Fibroblast of mammary gland (primary cell): ENCODE data around the gene TBC1D22A.

ENCODE experiments used
- DNase-seq: peaks from one replicate; pipeline ENCODE4 v3.0.0-alpha.2; 2010; ENCODE audit warnings: low read depth
- H3K4me3 ChIP-seq: 2 replicates; pipeline ENCODE4 v1.5.1; 2011; ENCODE audit warnings: low read depth, mild to moderate bottlenecking, low read length, moderate library complexity; ENCODE audit not compliant: control insufficient read depth
- TF ChIP-seq, protein P1 (sequence below): conservative IDR thresholded peaks from 2 replicates; pipeline ENCODE4 v1.5.1; 2011; ENCODE audit warnings: low read depth, low read length, inconsistent platforms; ENCODE audit not compliant: control insufficient read depth, insufficient read depth

TBC1D22A gene

DNA sequence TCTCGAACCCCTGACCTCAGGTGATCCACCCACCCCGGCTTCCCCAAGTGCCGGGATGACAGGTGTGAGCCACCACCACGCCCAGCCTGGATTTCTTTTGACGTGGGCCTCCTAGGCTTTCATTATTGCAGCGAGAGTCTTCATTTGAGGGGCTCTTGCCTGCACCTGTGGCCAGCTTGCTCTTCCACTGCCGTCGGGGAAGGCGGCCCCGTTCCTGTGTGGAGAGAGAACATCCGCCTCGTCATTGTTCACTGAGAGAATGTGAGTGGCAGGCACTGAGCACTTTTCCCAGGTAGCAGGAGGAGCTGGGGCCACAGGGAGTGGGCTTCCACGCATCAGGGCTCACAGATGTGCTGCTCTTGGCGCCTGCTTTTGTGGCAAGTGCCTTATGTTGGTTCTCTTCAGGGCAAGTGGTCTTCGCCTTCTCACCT, 365.0 kb downstream of the TBC1D22A start:
- TF ChIP-seq, protein P1, sequence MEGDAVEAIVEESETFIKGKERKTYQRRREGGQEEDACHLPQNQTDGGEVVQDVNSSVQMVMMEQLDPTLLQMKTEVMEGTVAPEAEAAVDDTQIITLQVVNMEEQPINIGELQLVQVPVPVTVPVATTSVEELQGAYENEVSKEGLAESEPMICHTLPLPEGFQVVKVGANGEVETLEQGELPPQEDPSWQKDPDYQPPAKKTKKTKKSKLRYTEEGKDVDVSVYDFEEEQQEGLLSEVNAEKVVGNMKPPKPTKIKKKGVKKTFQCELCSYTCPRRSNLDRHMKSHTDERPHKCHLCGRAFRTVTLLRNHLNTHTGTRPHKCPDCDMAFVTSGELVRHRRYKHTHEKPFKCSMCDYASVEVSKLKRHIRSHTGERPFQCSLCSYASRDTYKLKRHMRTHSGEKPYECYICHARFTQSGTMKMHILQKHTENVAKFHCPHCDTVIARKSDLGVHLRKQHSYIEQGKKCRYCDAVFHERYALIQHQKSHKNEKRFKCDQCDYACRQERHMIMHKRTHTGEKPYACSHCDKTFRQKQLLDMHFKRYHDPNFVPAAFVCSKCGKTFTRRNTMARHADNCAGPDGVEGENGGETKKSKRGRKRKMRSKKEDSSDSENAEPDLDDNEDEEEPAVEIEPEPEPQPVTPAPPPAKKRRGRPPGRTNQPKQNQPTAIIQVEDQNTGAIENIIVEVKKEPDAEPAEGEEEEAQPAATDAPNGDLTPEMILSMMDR, result no peak
- DNase-seq, result no peak
- no peak overlapping the region for H3K4me3 ChIP-seq

DNA sequence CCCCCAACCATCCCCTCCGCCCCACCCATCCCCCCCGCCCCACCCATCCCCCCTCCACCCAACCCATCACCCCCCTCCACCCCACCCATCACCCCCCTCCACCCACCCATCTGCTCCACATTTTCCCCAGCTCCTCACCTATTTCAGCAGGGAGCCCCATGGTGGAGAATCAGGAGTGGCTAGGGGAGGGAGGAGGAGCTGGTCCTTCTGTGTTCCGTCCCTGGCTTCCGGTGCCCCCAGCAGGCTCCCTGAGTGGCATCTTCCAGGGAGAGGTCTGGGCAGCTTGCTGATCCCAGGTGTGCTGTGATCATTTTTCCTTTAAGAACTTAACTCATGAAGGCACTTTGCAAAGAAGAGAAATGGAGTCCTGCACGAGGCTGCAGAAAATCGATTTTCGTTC, 365.8 kb downstream of the TBC1D22A start:
- H3K4me3 ChIP-seq, result no peak overlapping the region
- no peak for DNase-seq
- TF ChIP-seq, protein P1, result no peak

DNA sequence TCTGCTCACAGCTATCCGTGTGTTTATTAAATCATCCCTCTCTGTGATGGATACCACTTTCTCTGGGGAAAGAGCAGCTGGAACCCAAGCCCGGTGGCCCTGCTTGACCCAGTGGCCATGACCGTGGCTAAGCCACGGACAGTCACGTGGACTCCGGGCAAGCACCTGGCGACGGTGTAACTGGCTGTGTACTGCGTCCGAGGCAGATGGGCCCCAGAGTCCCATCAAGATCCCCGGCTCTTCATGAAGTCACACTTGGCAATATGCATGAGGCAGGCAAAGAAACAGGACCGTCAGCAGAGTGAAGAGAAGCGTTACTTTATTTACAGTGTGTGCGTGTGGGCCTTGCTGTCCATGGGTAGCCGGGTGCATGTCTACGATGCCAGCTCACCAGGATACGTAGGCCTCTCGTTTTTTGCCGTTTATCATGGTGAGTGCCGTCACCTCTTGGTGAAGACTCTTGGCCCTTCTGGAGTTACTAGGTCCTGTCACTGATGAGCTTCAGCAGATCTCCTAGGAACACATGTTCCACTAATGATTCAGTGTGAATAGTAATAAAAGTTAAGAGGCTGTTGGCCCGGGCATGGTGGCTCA, 366.3 kb downstream of the TBC1D22A start:
- no peak for DNase-seq

DNA sequence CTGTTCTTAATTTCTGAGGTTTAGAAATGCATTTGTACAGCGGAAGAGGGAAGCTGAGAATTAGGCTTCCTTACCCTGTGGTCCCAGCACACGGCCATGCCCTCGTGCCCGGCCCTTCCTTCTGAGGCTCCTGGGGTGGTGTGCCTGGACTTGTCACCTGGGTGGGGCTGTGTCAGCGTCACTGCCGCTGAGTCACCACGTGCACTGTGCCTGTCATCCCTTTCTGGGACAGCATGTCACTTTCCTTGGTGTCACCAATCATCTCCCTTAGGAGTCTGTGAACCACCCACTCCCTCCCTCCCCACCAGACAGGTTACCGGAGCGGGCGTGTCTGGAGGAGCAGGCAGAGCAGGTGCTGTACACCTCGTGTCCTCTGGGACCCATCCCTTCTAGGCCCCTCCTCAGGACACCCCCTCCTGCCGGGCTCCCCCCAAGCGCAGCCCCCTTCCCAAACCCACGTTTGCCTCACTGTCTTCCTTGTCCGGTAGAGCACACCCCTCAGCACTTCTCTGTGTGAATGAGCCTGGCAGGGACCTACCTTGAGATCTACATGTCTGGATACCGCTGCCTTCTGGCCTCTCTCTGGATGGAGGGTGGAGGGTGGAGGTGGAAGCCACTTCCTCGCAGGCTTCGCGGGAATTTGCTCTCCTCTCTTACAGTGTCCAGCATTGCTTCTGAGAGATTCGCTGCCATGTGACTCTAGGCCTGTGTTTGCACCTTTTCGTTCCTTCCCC, 367.6 kb downstream of the TBC1D22A start:
- DNase-seq, result no peak

More for the DNA sequence above, 366.3 kb downstream of the TBC1D22A start:
- no peak overlapping the region for H3K4me3 ChIP-seq
- TF ChIP-seq, protein P1, result no peak

DNA sequence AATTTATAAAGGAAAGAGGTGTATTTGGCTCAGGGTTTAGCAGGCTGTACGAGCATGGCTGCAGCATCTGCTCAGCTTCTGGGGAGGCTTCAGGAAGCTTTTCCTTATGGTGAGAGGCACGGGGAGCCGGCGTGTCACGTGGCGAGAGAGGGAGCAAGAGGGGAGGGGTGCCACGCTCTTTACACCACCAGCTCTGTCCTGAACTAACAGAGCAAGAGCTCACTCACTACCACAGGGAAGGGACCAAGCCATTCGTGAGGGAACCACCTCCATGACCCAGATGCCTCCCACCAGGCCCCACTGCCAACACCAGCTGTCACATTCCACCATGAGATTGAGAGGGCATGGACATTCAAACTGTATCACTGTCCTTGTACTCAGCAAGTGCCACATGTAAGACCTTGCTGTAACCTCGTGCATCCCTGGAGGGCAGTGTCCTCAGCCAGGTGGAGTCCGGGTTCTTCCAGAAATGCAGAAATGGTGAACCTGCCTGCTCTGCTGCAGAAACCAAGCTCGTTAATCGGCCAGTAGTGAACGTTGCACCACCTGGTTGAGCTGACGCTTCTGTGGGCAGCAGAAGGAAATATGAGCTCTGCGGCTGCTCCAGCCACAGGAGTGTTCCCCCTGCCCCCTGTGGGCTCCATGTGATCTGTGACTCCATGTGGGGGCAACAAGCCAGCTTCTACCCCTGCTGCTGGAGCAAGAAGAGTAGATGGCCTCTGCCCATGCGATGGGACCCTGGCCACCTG, 368.6 kb downstream of the TBC1D22A start:
- TF ChIP-seq, protein P1, result no peak
- no peak for DNase-seq
- no peak overlapping the region for H3K4me3 ChIP-seq

More for the DNA sequence above, 367.6 kb downstream of the TBC1D22A start:
- TF ChIP-seq, protein P1, result no peak
- H3K4me3 ChIP-seq, result no peak overlapping the region

DNA sequence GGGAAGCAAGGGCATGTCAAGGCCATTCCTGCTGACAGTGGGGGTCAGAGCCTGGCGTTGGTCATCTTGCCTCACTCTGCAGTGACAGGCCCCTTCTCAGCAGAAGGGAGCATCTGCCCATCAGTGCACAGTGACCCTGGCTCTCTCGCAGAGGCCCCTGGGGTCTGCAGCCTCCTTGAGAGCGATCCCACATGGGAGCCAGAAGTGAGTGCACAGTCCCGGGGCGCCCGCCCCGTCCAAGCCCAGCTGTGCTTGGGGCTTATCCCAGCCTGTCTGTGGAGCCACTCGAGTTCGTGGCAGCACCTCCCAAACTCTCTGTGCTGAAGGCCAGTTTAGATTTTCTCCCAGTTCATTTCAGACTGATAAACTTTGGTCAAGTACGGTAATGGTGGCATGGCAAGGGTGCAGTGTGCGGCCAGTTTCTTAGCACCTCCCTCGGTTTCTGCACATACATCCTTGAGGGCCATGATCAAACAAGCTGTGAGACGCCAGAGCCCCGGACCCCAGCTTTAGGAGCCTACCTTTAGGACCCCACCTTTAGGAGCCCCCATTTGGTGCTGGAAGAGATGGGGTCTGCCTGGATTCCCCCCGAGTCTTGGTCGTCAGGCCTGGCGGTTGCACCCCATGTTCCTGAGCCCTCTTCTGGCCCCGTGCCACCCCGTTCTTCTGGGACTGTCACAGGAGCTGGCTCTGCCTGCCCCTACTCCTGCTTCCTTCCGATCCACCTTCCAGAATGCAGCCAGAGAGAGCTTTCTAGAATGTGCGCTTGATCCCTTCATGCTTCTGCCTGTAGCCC, 369.4 kb downstream of the TBC1D22A start:
- TF ChIP-seq, protein P1, result no peak
- no peak for DNase-seq
- no peak overlapping the region for H3K4me3 ChIP-seq
